PFSK-1 (cell line): Measurements from ENCODE around the gene ARSG.

Source experiments
- POLR2AphosphoS5 ChIP-seq: IDR thresholded peaks from 2 replicates; pipeline ENCODE4 v1.6.1; 2012; ENCODE audit warnings: low read depth, mild to moderate bottlenecking, control low read depth, low read length, moderate library complexity
- SIN3A ChIP-seq: IDR thresholded peaks from 2 replicates; pipeline ENCODE4 v1.6.1; 2012; ENCODE audit warnings: mild to moderate bottlenecking, low read length, moderate library complexity, borderline replicate concordance; ENCODE audit not compliant: insufficient read depth
- TAF1 ChIP-seq: IDR thresholded peaks from 2 replicates; pipeline ENCODE4 v1.6.1; 2012; ENCODE audit warnings: low read length, control low read depth, borderline replicate concordance; ENCODE audit not compliant: insufficient read depth
- TF ChIP-seq, protein P1 (sequence below), 2 experiments: IDR thresholded peaks; 2 replicates each; pipeline versions ENCODE4 v1.6.1 to v1.8.0; 2011 to 2012; ENCODE audit warnings: low read depth in 2 of 2, low read length in 2 of 2, control low read depth in 1 of 2, inconsistent platforms in 1 of 2, mild to moderate bottlenecking in 1 of 2, moderate library complexity in 1 of 2; ENCODE audit not compliant: insufficient read depth in 1 of 2

DNA sequence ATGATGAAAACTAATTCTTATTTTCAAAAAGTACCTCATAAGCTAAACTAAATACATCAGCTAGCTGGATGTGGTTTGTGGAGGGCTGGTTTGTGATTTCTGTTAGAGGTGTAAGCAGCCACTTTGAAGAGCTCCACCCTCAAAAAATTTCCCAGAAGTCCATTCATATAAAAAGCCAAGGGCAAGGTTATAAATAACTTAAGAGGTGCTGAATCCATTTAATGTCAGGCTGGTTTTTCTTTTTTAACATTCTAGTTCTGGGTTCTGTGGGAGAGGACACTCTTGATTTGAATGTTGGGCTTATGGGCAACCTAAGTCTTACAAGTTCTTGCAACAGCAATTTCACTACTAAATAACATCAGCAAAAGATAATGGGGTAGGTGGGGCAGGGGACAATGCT is 169.4 kb downstream of the ARSG start:
- TF ChIP-seq POLR2AphosphoS5 (no peak), TAF1 (no peak), SIN3A (no peak)
- TF ChIP-seq, protein P1, sequence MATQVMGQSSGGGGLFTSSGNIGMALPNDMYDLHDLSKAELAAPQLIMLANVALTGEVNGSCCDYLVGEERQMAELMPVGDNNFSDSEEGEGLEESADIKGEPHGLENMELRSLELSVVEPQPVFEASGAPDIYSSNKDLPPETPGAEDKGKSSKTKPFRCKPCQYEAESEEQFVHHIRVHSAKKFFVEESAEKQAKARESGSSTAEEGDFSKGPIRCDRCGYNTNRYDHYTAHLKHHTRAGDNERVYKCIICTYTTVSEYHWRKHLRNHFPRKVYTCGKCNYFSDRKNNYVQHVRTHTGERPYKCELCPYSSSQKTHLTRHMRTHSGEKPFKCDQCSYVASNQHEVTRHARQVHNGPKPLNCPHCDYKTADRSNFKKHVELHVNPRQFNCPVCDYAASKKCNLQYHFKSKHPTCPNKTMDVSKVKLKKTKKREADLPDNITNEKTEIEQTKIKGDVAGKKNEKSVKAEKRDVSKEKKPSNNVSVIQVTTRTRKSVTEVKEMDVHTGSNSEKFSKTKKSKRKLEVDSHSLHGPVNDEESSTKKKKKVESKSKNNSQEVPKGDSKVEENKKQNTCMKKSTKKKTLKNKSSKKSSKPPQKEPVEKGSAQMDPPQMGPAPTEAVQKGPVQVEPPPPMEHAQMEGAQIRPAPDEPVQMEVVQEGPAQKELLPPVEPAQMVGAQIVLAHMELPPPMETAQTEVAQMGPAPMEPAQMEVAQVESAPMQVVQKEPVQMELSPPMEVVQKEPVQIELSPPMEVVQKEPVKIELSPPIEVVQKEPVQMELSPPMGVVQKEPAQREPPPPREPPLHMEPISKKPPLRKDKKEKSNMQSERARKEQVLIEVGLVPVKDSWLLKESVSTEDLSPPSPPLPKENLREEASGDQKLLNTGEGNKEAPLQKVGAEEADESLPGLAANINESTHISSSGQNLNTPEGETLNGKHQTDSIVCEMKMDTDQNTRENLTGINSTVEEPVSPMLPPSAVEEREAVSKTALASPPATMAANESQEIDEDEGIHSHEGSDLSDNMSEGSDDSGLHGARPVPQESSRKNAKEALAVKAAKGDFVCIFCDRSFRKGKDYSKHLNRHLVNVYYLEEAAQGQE (IDR thresholded peaks at IDR 0.05; ENCODE audit: insufficient read depth in 1 of 2, low read depth in 2 of 2, low read length in 2 of 2): no peak
